HG03064 (cell line): Measurements from ENCODE around the gene NSD2.

Experiments used
- ATAC-seq: cut with Tn5 transposase; IDR thresholded peaks from one replicate; pipeline ENCODE4 v1.9.1; 2021; ENCODE audit warnings: low read depth; ENCODE audit not compliant: unreplicated experiment

Gene NSD2

DNA sequence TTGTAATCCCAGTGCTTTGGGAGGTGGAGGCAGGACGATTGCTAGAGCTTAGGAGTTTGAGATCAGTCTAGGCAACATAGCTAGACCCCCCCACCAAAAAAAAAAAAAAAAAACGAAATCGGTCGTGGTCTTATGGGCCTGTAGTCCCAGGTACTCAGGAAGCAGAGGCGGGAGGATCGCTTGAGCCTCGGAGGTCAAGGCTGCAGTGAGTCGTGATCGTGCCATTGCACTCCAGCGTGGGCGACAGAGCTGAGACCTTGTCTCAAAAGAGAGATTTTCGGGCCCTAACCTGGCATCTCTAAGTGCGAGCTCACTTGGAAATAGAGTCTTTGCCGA lies 8.3 kb upstream of the NSD2 start:
- ATAC-seq: no peak

DNA sequence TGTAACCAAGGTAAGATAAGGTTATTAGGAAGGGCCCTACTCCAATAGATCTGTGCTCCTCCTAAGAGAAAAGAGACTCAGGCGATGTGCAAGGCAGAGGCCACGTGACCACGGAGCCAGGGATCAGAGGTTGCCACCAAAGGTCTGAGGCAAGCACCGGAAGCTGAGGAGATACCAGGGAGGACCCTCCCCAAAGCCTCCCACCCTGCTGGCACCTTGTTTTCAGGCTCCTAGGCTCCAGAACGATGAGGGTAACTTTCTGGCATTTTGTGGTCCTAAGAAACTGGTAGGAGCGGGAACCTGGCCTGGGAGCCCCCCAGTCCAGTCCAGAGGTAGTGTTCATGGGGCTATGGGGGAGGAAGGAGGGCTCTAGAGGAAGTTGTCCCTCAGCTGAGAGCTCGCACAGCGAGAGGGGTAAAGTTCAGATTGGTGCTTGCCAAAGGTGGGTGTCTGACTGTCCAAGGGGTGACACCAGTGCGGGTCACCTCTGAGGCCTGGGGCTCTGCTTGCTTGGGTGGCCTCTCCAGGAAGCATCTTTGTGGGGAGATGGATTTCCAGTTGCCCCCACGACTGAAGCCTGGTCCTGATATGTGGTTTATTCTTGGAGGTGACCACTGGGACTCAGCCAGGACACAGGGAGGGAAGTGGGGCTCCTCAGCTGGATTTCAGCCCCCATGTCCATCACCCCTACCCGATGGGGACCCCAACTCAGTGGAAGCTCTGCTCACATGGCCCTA lies 7.7 kb upstream of the NSD2 start:
- ATAC-seq: no peak

DNA sequence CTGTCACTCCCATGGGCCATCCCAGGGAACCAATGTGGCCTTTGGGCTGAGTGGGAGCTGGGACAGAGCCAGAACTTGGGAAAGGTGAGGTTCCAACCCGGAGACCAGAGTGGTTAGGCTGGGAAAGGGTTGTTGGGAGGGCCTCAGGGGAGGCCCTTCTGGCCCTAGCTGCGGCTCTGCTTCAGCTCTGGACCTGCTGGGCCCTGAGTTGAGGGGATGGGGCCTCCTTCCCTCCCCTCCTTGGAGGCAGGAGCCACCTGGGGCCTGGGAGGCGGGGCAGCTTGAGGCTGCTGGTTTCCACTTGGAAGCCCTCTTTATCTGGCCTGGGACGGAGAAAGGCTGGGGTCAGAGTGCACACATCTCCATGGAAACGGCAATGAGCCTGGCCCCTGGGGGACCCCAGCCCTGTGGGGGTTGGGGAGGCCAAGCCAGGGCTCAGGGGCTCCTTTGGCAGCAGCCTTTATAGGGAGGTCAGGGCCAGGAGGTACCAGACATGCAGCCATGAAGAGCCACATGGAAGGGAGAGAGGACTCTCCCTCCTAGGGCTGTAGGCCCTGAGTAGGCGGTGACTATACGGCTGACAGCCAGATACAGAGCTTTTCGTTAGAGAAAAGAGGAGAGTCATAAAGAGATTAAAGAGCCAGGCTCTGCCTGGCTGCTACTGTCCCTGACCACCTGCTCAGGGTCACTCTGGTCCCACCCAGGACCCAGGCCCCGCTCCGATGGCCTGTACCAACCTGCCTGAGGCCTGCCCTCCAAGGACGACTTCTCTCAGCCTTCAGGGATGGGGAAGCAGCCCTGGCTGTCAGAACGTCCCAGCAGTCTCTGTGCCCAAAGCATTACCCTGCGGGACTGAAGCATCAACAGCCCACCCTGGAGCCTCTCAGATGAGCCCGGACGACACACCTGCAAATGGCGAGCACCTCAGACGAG lies 6.9 kb upstream of the NSD2 start:
- ATAC-seq: no peak

DNA sequence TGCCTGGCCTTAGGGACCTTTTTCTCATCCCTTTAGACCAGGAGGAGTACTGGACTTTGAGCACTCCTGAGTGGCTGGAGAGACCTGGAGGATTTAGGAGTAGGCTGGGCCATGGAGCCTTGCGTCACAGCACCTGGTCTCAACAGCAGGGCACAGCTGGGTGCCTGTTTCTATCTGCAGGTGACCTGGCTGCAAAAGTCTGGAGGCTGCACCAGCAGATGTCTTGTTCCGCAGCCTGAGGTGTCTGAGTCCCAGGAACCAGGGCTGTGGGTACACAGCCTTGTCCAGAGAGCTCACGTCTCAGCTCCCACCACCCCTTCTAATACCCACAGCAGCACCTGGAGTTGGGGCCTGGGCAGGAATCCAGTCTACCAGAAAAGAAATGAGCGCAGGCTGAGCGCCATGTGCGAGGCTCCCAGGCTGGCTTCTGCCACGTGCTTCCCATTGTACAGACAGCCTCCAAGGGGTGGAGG lies 5.0 kb upstream of the NSD2 start:
- ATAC-seq: no peak

DNA sequence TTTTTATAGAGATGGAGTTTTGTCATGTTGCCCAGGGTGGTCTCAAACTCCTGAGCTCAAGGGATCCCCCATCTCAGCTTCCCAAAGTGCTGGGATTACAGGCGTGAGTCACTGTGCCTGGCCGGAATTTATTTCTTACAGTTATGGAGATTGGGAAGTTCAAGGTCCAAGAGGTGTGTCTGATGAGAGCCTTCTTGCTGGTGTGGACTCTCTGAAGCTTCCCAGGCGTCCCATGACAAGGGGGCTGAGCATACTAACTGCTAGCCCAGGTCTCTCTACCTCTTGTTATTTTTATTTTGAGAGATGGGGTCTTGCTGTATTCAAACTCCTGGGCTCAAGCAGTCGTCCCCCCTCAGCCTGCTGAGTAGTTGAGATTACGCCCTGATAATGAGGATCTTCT lies 2.9 kb upstream of the NSD2 start:
- no peak for ATAC-seq

DNA sequence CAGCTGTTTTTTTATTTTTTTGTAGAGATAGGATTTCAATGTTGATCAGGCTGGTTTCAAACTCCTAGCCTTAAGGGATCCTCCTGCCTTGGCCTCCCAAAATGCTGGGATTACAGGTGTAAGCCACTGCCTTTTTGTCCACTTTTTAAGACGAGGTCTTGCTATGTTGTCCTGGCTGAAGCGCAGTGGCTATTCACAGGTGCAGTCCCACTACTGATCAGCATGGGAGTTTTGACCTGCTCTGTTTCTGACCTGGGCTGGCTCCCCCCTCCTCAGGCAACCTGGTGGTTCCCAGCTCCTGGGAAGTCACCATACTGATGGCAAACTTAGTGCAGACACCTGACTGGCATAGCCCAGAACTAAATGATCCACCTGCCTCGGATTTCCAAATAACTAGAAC lies 2.3 kb upstream of the NSD2 start:
- no peak for ATAC-seq

DNA sequence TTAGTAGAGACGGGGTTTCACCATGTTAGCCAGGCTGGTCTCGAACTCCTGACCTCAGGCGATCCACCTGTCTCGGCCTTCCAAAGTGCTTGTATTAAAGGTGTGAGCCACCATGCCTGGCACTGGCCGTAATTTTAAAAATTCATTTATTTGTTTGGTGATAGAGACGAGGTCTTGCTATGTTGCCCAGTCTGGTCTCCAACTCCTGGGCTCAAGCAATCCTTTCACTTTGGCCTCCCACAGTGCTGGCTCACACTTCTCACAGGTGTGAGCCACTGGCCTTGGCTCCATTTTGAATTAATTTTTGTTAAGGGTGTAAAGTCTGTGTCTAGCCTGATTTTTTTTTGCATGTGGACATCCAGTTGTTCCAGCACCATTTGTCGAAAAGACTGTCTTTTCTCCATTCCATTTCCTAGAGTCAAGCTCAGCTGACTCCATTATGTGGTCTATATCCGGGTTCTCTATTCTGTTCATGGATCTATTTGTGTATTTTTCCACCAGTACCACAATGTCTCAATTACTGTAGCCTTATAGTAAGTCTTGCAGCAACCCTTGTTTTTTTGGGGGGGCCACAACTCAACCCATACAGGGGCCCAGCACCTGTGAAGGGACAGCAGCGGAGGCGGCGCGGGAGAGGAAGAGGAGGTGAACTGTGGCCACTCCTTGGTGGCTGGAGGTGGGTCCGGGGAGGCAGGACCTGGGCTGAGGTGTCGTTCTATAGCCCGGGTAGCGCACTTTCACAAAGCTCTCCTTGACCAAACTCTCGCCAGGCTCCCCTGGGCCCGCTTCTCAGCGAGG lies 1.5 kb upstream of the NSD2 start:
- ATAC-seq: no peak

DNA sequence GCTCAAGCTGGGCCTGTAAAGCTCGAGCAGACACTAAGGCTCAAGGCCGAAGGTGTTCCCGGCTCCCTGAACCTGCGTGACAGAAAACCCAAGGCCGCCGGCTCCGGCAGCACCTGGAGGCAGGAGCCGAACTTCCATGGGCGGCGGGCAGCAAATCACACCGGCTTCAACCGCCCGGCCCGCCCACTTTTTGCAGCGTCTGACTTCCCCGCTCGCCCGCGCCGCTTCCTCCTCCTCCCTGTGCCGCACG lies 940 bp upstream of the NSD2 start:
- peak; percentile 52 for ATAC-seq

DNA sequence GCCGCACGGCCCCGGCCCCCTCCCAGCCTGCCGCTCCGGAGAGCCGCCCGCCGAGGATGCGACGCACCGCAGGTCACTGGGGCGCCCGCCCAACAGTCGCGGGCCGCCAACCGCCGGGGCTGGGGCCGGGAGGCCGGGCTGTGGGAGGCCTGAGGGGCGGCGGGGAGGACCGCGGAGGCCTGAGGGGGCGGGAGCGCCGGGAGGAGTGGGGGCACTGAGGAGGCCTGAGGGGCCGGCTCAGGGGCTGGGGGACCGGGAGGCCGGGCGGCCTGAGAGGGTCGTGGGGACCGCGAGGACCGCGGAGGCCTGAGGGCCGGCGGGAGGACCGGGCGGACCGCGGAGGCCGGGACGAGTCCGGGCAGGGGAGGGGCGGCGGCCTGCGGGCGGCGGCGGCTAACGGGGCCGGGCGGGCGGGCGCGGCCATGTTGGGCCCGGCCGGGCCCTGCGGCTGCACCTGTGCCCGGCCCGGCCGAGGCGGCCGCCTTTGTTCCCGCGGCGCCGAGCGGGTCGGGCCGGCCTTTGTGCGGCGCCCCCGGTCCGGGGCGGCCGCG lies 353 bp downstream of the NSD2 start:
- ATAC-seq: peak; percentile 10

DNA sequence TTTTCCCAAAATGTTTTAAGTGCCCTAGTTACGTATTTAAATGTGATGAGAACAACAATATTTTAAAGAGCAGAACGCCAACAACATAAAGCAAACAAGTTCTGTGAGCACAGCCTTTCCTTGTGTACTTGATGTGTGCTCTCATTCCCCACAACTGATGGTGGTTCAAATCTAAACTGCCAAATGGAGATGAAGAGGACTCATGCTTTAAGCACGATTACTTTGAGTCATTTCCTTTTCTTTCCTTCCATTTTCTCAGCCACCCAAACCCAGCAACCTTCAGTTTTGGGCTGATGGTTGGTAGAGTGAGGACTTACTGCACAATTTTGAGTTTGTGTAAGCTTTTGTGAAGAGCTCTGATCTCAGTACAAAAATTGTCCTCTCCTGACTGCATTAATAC lies 1.7 kb downstream of the NSD2 start:
- ATAC-seq: no peak

DNA sequence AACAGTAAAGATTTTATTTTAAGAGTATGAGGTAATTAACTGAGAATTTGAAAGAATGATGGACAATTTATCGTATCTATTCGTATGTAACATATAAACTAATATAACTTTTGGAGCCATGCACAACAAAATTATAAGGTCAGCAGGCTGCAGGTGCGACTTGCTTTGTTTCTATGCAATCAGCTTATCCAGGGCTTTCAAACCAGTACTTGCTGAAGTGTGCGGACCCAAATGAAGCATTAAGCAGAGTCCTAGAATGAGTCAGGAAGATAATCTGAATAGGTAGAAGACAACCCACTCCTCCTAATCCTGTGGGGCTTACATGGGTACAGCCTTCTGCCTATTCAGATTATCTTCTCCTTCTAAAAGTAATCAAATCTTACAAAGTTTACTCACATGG lies 2.1 kb downstream of the NSD2 start:
- ATAC-seq: no peak

DNA sequence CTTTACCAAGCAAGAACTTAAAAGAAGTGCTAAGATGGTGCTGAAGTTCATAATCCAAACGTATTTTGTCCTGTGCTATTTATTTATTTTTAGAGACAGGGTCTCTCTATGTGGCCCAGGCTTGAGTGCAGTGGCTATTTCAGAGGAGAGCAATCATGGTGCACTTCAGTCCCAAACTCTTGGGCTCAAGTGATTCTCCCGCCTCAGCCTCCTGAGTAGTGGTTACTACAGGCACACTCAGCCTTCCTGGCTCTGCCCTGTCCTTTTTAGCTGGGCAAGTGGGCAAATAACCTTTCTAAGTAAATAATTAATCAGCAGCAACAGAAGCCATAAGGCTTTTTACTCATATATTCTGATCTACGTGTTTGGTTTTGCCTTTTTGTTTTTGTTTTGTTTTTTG lies 2.6 kb downstream of the NSD2 start:
- ATAC-seq: no peak

DNA sequence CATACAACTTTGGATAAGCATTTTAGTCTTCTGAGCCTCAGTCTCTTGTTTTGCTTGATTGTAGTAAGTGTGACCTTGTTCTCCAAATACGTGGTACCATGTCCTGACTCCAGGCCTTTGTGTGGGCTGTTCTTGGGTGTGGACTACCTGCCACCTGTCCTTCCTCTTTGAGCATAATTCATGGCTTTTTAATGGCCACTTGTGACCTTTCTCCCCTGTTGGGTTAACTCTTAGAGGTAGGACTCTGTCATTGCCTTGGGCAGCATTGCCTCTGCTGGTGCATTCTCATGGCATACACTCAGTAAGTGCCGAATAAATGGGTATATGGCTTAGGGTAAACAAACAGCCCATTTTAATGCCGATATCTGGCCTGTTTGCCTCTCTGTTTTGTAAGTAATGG lies 3.0 kb downstream of the NSD2 start:
- ATAC-seq: no peak

DNA sequence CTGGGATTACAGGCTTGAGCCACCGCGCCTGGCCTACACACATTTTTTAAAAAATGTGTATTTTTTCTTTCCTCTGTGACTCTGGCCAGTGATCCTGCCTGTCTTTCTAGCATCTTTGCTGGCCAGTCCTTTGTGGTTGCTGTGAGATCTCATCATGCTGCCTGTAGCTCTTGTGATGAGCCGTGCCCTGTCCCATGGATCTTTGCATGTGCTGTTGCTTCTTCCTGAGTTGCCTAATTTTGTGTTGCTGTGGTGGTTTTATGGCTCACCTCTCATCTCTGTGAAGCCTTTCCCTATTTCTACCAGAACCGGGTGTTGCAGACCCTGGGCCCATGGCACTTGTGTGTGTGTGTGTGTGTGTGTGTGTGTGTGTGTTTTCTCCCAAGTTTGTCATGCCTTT lies 8.3 kb downstream of the NSD2 start:
- no peak for ATAC-seq

DNA sequence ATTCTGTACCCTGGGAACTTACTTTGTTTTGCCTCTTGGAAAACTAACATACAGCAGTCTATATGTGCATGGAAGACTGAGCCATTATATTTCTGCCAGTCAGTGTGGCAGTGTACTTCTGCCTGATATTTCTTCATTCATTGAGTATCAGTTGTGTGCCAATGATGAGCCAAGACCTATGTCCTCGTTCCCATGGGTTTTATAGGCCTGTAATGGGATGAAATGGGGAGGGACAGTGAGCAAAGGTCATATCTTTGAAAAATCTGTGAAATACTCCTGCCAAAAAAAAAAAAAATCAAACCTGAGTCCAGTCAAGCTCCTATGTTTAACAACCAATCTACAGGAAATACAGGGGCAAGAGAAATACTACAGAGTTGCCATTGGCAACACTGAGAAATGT lies 9.1 kb downstream of the NSD2 start:
- ATAC-seq: no peak

DNA sequence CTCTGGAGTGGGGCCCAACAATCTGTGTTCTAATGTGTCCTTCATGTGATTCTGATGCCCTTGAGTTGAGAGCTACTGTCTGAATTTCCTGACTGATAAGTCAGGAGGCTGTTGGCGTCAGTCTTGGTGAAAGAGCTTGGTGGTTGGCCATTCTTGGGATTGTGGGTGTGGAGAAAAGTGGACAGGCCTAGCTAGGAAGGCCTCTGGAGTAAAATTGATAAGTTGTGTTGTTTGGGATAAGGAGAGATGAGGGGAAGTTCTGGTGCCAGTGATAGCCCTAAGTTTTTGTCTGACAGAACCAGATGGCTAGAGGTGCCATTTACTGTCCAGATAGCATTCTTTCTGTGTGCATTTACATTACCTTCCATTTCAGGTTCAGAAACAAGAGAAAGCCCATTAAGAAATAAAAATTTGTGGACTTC lies 11.7 kb downstream of the NSD2 start:
- no peak for ATAC-seq

DNA sequence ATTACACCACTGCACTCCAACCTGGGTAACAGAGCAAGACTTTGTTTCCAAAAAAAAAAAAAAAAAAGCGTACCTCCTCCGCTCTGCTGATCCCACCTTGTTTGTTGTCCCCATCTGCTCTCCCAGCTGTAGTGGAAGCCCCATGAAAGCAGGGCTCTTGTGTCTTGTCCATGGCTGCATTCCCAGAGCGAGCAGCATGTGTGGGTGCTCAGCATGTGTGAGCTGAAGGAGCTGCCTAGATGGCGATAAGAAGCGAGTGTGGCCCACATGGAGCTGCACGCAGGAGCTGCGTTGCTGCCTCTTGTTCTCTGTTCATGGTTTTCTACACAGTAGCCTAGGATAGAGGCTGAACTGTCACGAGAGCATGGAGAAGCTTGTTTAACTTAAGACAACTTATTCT lies 12.4 kb downstream of the NSD2 start:
- no peak for ATAC-seq

DNA sequence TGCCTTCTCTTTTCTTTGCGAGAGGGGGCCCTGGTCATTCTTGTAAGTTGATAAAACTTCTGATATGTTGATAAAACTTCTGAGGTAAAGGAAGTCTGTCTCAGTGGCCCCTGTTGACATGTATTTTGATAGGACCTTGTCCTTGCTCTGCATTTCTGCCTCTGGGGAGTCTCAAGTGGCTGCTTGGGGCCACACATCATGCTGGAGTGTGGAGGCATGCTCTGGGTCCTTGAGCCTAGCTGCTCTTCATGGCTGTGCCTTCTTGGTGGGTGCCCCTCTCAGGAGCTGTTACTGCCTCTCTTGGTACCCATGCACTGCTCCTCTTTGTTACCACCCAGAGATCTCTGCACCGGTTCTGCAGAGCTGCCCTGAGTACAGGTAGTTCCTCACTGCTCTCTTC lies 14.2 kb downstream of the NSD2 start:
- ATAC-seq: no peak

DNA sequence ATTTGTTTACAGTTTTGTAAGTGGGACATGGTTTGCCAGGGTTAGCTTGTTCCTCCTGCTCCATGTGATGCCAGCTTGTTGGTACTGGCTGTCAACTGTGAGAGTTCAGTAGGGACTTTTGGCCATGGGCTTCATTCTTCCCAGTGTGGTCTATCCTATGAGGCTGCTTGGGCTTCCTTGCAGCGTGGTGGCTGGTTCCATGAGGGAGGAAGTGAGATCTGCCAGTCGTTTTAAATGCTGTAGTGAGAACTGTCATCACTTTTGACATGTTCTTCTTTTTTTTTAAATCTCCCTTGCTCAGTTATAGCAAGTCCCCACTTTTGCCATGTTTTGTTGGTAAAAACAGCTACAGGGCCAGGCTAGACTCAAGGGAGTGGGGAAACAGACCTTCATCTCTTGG lies 15.9 kb downstream of the NSD2 start:
- no peak for ATAC-seq

DNA sequence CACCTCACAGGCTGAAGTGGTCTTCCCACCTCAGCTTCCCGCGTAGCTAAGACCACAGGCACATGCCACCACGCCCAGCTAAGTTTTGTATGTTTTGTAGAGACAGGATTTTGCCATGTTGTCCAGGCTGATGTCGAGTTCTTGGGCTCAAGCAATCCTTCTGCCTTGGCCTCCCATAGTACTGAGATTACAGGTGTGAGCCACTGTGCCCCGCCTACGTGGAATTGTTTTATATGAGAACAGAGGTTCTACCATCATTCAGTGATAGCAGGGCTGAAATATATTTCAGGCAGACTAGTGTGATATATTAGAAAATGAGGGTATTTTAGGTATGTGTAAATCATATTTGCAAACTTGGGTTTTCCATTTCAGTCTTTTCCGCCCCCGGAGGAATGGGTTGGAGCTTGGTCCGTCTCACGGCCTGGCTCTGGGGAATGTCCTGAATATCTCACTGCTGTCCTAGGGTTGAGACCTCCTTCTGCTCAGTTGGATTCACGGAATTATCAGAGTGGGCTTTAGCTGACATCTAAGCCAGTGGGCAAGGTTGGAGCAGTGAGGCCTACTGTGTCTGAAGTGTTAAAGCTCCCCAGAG lies 19.9 kb downstream of the NSD2 start:
- ATAC-seq: no peak
